DMS79 (cell line): ENCODE results near the gene PCDH1.

ENCODE experiments used
- DNase-seq: peaks from one replicate; lab custom pipeline; 2025; lab: John Stamatoyannopoulos, UW

PCDH1 gene

GRCh38 chr5:141808857-141809256 is 69.4 kb downstream of the PCDH1 start:
- no peak for DNase-seq

GRCh38 chr5:141807732-141808131 is 70.5 kb downstream of the PCDH1 start:
- no peak for DNase-seq

GRCh38 chr5:141807329-141807728 is 70.9 kb downstream of the PCDH1 start:
- DNase-seq = no peak

DNA sequence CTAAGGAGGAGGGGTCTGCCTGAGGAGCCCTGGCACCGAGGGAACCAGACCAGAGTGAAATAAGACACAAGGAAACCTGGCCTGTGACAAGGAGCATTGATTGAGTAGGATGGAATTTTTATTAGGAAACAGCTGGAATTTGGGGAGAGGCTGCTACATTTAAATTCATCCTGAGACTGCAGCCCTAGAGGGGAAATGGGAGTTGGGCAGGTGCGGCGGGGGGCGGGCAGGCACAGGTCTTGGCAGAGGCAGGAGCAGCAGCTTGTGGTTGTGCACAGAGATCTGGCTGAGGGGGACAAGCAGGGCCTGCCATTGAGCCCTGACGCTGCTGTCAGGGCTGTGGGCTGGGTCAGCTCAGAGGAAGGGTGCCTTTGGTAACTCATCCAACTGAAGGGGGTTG is 71.6 kb downstream of the PCDH1 start:
- no peak for DNase-seq

- DNase-seq = no peak
Observed at GRCh38 chr5:141805874-141806595, 72.2 kb downstream of the PCDH1 start.

- no peak for DNase-seq
Observed at GRCh38 chr5:141804475-141804874, 73.7 kb downstream of the PCDH1 start.
